ENCODE measurements around the gene MICOS13. TPM values are rescaled to one million over a fixed set of nuclear protein-coding genes. Genes with fewer than 3 reads are reported as not detected.

MICOS13 gene
- total RNA-seq, 1 donor from 2014 or later = 67.6 TPM

DNA sequence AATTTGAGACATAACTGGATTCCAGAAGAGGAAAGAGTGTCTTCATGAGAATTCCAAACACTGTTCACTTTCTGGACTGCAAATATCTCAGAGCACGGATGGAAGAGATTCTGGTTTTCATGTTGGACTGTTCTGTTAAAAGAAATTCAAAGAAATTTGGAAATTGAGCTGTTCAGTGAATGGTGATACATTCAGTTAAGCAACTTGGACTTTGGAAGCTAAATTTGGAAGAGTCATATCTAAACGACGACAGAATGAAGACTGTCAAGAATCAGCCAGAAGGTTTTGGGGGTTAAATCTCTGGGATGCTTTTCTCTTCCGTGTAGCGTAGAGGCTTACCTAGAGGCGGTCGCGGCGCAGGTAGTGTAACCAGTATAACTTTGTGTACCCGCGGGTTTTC is 31.9 kb downstream of the MICOS13 start:
- DNase-seq (ENCODE audit: low read depth) = no peak
- no peak overlapping the region for H3K4me3 ChIP-seq (ENCODE audit: low read depth, low read length)
- TF ChIP-seq, protein P1, sequence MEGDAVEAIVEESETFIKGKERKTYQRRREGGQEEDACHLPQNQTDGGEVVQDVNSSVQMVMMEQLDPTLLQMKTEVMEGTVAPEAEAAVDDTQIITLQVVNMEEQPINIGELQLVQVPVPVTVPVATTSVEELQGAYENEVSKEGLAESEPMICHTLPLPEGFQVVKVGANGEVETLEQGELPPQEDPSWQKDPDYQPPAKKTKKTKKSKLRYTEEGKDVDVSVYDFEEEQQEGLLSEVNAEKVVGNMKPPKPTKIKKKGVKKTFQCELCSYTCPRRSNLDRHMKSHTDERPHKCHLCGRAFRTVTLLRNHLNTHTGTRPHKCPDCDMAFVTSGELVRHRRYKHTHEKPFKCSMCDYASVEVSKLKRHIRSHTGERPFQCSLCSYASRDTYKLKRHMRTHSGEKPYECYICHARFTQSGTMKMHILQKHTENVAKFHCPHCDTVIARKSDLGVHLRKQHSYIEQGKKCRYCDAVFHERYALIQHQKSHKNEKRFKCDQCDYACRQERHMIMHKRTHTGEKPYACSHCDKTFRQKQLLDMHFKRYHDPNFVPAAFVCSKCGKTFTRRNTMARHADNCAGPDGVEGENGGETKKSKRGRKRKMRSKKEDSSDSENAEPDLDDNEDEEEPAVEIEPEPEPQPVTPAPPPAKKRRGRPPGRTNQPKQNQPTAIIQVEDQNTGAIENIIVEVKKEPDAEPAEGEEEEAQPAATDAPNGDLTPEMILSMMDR (conservative IDR thresholded peaks at IDR 0.05; ENCODE audit: low read depth, low read length) = no peak

DNA sequence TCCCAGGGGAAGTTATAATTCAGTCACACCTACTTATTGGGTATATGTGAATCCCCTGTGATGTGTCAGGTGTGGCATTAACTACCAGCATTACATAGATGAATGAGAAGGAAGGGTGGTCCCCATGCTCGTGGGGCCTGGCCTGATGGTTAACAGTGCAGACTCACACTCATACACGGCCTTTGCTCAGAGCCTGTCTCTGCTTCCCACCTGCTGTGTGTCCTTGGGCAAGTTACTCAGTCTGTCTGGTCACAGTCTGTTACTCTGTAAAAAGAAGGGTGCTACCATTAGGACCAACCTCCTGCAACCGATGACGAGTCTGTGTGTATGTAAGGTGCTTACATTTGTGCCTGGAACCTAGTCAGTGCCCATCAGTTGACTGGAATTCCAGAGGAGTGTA is 33.6 kb downstream of the MICOS13 start:
- no peak for DNase-seq (ENCODE audit: low read depth)
- no peak overlapping the region for H3K4me3 ChIP-seq (ENCODE audit: low read depth, low read length)
- TF ChIP-seq, protein P1 (conservative IDR thresholded peaks at IDR 0.05; ENCODE audit: low read depth, low read length) = no peak

DNA sequence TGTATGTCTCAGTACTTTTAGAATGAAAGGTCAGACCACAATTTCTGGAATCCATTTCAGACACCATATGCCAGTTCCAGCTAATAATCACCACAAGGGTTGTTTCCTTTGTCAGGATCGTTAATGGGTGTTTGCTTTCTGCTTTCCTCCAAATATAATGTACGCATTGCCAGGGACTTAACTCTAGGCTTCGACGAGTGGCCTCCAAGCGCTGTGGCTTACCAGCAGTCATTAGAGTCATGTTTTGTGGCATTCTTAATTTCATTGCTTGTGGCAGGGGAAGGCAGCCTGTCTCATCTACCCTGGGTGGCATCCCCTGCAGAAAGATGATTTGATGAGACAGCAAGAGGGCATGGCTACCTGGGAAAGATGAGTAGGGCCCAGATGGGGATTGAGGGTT is 34.9 kb downstream of the MICOS13 start:
- H3K4me3 ChIP-seq (ENCODE audit: low read depth, low read length) = no peak overlapping the region
- no peak for DNase-seq (ENCODE audit: low read depth)
- TF ChIP-seq, protein P1 (conservative IDR thresholded peaks at IDR 0.05; ENCODE audit: low read depth, low read length) = no peak

DNA sequence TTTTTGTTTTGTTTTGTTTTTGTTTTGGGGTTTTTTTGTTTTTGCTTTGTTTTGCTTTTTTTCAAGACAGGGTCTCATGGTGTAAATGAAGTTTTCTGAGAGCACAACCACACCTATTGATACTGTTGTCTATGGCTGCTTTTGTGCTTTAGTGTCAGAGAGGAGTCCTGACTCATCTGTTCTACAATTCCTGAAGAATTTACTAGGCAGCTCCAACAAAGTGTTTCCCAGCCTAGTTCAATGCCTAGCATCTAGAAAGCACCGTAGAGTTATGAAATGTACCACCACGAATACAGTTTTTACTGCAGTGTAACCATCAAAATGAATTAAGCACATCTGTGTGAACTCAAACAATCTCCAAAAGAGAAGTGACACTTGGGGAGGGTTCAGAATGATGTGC is 36.3 kb downstream of the MICOS13 start:
- TF ChIP-seq, protein P1 (conservative IDR thresholded peaks at IDR 0.05; ENCODE audit: low read depth, low read length) = no peak
- H3K4me3 ChIP-seq (ENCODE audit: low read depth, low read length) = no peak overlapping the region
- no peak for DNase-seq (ENCODE audit: low read depth)

DNA sequence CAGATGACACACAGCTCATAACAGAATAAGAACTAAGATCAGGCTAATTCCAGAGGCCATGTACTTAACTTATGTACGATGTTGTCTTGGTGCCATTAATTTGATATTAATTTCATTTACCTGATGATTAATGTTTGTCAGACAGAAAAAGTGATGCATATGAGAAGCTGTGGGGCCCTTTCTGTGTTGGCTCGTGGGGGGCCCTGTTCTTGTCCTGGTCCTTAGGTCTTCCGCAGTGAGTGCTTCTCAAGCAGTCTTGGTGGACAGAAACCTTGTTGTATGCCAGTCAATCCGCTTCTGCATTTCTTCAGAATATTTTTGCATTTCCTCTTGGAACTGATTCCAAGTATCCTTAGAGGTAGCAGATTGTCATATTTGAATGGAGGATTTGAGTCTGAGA is 37.3 kb downstream of the MICOS13 start:
- no peak overlapping the region for H3K4me3 ChIP-seq (ENCODE audit: low read depth, low read length)
- TF ChIP-seq, protein P1 (conservative IDR thresholded peaks at IDR 0.05; ENCODE audit: low read depth, low read length) = no peak
- DNase-seq (ENCODE audit: low read depth) = no peak

DNA sequence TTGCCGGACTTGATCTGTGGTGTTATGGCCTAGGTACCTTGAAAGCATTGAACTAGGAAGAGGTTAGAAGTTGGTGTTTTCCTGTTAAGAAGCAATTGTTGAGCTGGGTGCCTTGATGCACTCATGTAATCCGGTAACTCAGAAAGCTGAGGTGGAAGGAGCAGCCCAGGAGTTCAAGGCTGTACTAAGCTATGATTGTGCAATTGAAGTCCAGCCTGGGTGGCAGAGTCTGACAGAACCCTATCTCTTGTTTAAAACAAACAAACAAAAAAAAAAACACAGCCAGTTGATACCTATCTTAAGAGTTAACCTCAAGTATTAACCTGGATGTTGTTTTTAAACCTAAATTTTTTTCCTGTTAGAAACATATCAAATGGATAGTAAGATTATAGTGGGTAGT is 38.1 kb downstream of the MICOS13 start:
- TF ChIP-seq, protein P1 (conservative IDR thresholded peaks at IDR 0.05; ENCODE audit: low read depth, low read length) = no peak
- no peak for DNase-seq (ENCODE audit: low read depth)

DNA sequence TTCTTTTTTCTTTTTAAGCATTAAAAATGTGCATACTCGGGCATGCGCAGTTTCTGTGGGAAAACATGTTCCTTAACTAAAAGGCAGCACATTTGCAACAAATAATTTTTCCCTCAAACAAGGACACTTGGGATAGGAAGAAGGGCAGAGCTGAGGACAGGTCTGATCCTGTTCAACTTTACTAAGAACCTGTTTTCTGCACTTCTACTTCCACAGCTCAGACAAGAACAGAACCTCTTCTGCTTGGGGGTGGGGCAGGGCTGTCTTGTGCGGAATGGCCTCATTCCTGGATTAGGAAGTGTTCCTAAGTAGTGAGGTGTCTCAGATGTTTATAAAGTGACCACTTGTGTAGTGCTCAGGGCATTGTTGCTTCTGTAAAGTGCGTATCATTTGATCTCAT is 39.1 kb downstream of the MICOS13 start:
- TF ChIP-seq, protein P1 (conservative IDR thresholded peaks at IDR 0.05; ENCODE audit: low read depth, low read length) = no peak
- no peak overlapping the region for H3K4me3 ChIP-seq (ENCODE audit: low read depth, low read length)
- no peak for DNase-seq (ENCODE audit: low read depth)

More for the DNA sequence above, 38.1 kb downstream of the MICOS13 start:
- no peak overlapping the region for H3K4me3 ChIP-seq (ENCODE audit: low read depth, low read length)

All from epithelial cell of proximal tubule (primary cell).